A549 (cell line): Measurements from ENCODE around the gene GUCA1A. TPM values are rescaled to one million over a fixed set of nuclear protein-coding genes. Genes with fewer than 3 reads are reported as not detected.
A peak's percentile ranks its signal among the peaks of the same experiment; 100 is the strongest.

ENCODE experiments used
- ATAC-seq, 2 experiments: fragments of 200-7000 bp in 1 of 2; fragments of >200 bp in 1 of 2; cut with Nextera tagmentation in 1 of 2; cut with Tn5 transposase in 1 of 2; 3 replicates each; pipeline versions ENCODE4 v1.8.0 to v1.9.1; 2018 to 2020; ENCODE audit warnings: mild to moderate bottlenecking in 1 of 2, moderate library complexity in 1 of 2
- CTCF ChIA-PET: fragments of 300-600 bp; sonication (Branson Sonifier 250); formaldehyde crosslinking; extraction: SDS; loops from one replicate; lab custom pipeline; 2021; ENCODE audit warnings: antibody characterized with exemption, inconsistent platforms; lab: Yijun Ruan, JAX
- POLR2A ChIA-PET: fragments of 350-600 bp; formaldehyde crosslinking; extraction: SDS; loops from one replicate; lab custom pipeline; 2021; ENCODE audit warnings: antibody characterized with exemption, inconsistent platforms; lab: Yijun Ruan, JAX
- DNase-seq, 2 experiments: peaks; one replicate each; pipeline versions ENCODE4 v3.0.0 to v3.0.0-alpha.2; 2011 to 2016; ENCODE audit warnings: low read depth in 1 of 2, low spot score in 1 of 2
- FAIRE-seq: peaks from 2 replicates; lab custom pipeline; 2011; peaks lifted over from hg19 to GRCh38; lab: Jason Lieb, UNC
- H3K27ac ChIP-seq, 2 experiments: fragments of >200 bp; sonication (Bioruptor Twin); formaldehyde crosslinking; 3 replicates each; pipeline ENCODE4 v1.5.1; 2016 to 2017
- H3K4me1 ChIP-seq: fragments of >200 bp; sonication (Bioruptor Twin); formaldehyde crosslinking; 3 replicates; pipeline ENCODE4 v1.6.1; 2016
- H3K4me2 ChIP-seq: fragments of >200 bp; sonication (Bioruptor Twin); formaldehyde crosslinking; 3 replicates; pipeline ENCODE4 v1.6.1; 2016
- H3K4me3 ChIP-seq: fragments of >200 bp; sonication (Bioruptor Twin); formaldehyde crosslinking; 3 replicates; pipeline ENCODE4 v1.5.1; 2016
- H3K9me3 ChIP-seq: fragments of >200 bp; sonication (Bioruptor Twin); formaldehyde crosslinking; 3 replicates; pipeline ENCODE4 v1.6.1; 2016
- CEBPB ChIP-seq, 2 experiments: fragments of >200 bp in 1 of 2; sonication (Bioruptor Twin) in 1 of 2; formaldehyde crosslinking in 1 of 2; IDR thresholded peaks; 2 replicates each; pipeline ENCODE4 v1.6.1; 2012 to 2016
- CHD2 ChIP-seq: fragments of 150-350 bp; IDR thresholded peaks from 2 replicates; pipeline ENCODE4 v1.6.1; 2014; ENCODE audit warnings: low read length; ENCODE audit not compliant: partially characterized antibody
- EHMT2 ChIP-seq: fragments of 200-600 bp; sonication (generic); IDR thresholded peaks from 2 replicates; pipeline ENCODE4 v1.6.1; 2016; ENCODE audit warnings: antibody characterized with exemption, low read depth, mild to moderate bottlenecking, moderate library complexity
- FOSL2 ChIP-seq, 2 experiments: fragments of 450-650 bp in 1 of 2; fragments of >200 bp in 1 of 2; sonication (Bioruptor Twin) in 1 of 2; formaldehyde crosslinking; IDR thresholded peaks; 2 replicates each; pipeline versions ENCODE4 v1.5.0 to v1.6.1; 2016 to 2020; ENCODE audit warnings: mild to moderate bottlenecking in 1 of 2, moderate library complexity in 1 of 2
- FOXS1 ChIP-seq: fragments of 250-450 bp; sonication (Bioruptor Pico); IDR thresholded peaks from 2 replicates; pipeline ENCODE4 v1.5.0; 2020; ENCODE audit warnings: mild to moderate bottlenecking, moderate library complexity
- HEYL ChIP-seq: fragments of 250-450 bp; sonication (Bioruptor Pico); IDR thresholded peaks from 2 replicates; pipeline ENCODE4 v1.8.0; 2021; ENCODE audit warnings: mild to moderate bottlenecking, moderate library complexity
- JUNB ChIP-seq: fragments of >200 bp; sonication (Bioruptor Twin); formaldehyde crosslinking; IDR thresholded peaks from 2 replicates; pipeline ENCODE4 v1.6.1; 2016
- MAZ ChIP-seq: fragments of 150-350 bp; IDR thresholded peaks from 2 replicates; pipeline ENCODE4 v1.6.1; 2014; ENCODE audit warnings: antibody characterized with exemption, low read depth, low read length, borderline replicate concordance
- PHF8 ChIP-seq: fragments of 200-600 bp; sonication (generic); IDR thresholded peaks from 2 replicates; pipeline ENCODE4 v1.6.1; 2016; ENCODE audit warnings: low read depth, mild to moderate bottlenecking, antibody characterized with exemption, moderate library complexity, borderline replicate concordance
- POLR2A ChIP-seq: IDR thresholded peaks from 2 replicates; pipeline ENCODE4 v1.6.1; 2012; ENCODE audit warnings: mild to moderate bottlenecking, low read length
- RAD21 ChIP-seq, 2 experiments: fragments of >200 bp in 1 of 2; sonication (Bioruptor Twin) in 1 of 2; formaldehyde crosslinking in 1 of 2; IDR thresholded peaks in 1 of 2; conservative IDR thresholded peaks in 1 of 2; 2 replicates in 1 of 2; 3 replicates in 1 of 2; pipeline ENCODE4 v1.6.1; 2012 to 2018; ENCODE audit warnings: inconsistent platforms in 1 of 2
- RCOR1 ChIP-seq: fragments of 150-350 bp; IDR thresholded peaks from 2 replicates; pipeline ENCODE4 v1.6.1; 2014; ENCODE audit warnings: antibody characterized with exemption, low read length, low read depth
- RFX5 ChIP-seq: fragments of 450-650 bp; IDR thresholded peaks from 2 replicates; pipeline ENCODE4 v1.7.1; 2014; ENCODE audit warnings: antibody characterized with exemption, mild to moderate bottlenecking, moderate library complexity
- SMC3 ChIP-seq: fragments of >200 bp; sonication (Bioruptor Twin); formaldehyde crosslinking; IDR thresholded peaks from 3 replicates; pipeline ENCODE4 v1.6.1; 2018; ENCODE audit warnings: inconsistent platforms
- SREBF2 ChIP-seq: fragments of 450-650 bp; IDR thresholded peaks from 2 replicates; pipeline ENCODE4 v1.6.1; 2014; ENCODE audit warnings: mild to moderate bottlenecking, moderate library complexity
- TFCP2L1 ChIP-seq: fragments of 250-450 bp; sonication (Bioruptor Pico); IDR thresholded peaks from 2 replicates; pipeline ENCODE4 v1.5.0; 2021; ENCODE audit warnings: mild to moderate bottlenecking
- ZC3H11A ChIP-seq: fragments of 450-650 bp; IDR thresholded peaks from 2 replicates; pipeline ENCODE4 v1.6.1; 2014; ENCODE audit warnings: antibody characterized with exemption, mild to moderate bottlenecking
- WGBS: methylation state at CpG from one replicate; pipeline ENCODE4 v1.1.6; 2017; ENCODE audit errors: missing lambda C conversion rate; 5-methylcytosine and 5-hydroxymethylcytosine counted together
- polyA plus RNA-seq, 4 experiments: library from polyadenylated mRNA; depleted of rRNA in 3 of 4; stranded (reverse); fragments of >200 nt; fragmentation: RNase III in 1 of 4; extraction: RNeasy Plus Mini Kit Qiagen cat#74134 plus additional on column Dnase treatment in 1 of 4; gene quantifications; 2 replicates in 3 of 4; 3 replicates in 1 of 4; pipeline ENCODE4 v1.2.3, GENCODE V29; 2011 to 2017
- TF ChIP-seq, protein P1 (sequence below): fragments of 150-350 bp; IDR thresholded peaks from 2 replicates; pipeline ENCODE4 v1.6.1; 2014; ENCODE audit warnings: low read depth, mild to moderate bottlenecking, low read length
- TF ChIP-seq, protein P2 (sequence below): IDR thresholded peaks from 2 replicates; pipeline ENCODE4 v1.6.1; 2012
- TF ChIP-seq, protein P3 (sequence below): fragments of 250-450 bp; sonication (Bioruptor Pico); IDR thresholded peaks from 2 replicates; pipeline ENCODE4 v1.5.0; 2021; ENCODE audit warnings: mild to moderate bottlenecking, moderate library complexity, borderline replicate concordance
- TF ChIP-seq, protein P4 (sequence below): fragments of >200 bp; sonication (Bioruptor Twin); formaldehyde crosslinking; IDR thresholded peaks from 3 replicates; pipeline ENCODE4 v1.5.1; 2016

The GUCA1A gene
- polyA plus RNA-seq, 2 of the 4 experiments (the other 2 are of a cell fraction): not detected

DNA sequence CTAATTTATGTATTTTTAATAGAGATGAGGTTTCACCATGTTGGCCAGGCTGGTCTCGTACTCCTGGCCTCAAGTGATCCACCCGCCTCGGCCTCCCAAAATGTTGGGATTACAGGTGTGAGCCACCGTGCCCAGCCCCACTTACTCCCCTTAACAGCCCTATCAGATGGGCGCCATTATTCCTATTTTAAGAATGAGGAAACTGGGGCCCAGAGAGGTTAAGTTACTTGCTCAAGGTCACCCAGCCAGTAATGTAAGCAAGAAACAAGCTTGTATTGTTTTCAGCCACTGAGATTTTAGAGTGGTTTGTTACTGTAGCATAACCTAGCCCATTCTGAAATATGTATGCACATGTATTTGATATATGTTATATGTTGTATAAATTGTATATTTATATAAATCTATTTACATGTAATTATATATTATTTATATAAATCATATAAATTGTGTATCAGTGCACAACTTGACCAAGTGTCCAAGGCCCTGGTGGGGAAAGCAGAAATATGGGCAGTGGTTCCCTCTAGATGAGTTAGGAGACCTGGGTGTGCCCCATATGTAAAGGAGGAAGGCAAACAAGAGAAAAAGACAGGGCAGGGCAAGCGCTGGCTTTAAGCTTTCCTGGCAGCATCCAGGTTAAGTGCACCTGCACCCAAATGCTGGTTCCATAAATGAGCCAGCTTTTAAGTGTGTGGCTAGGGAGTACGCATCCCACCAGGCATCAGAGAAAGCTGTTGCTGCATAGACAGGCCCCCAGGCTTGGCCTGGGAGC, 1.2 kb upstream of the GUCA1A start:
- H3K4me2 ChIP-seq: no peak overlapping the region
- no peak for ATAC-seq
- CTCF ChIA-PET: interaction anchor here (0.9 to 13.1 kb wide), 7 partner anchors 11 to 374 kb away, joined by 3 to 172 read pairs (median 4); no protein-coding TSS in a partner anchor
- DNase-seq: no peak
- WGBS: 93% methylated on average over 7 of the region's 7 CpGs
- no peak overlapping the region for H3K4me3 ChIP-seq
- H3K27ac ChIP-seq: no peak overlapping the region
- no peak for FAIRE-seq
- H3K4me1 ChIP-seq: peaks cover under 1% of the 10 kb centered on the region; the same call in 2 of the 3 replicates
- TF ChIP-seq POLR2A (no peak), CHD2 (no peak), RFX5 (no peak), TFCP2L1 (CRISPR knock-in tag) (no peak), CEBPB (IDR thresholded peaks at IDR 0.05) (no peak), PHF8 (no peak), HEYL (CRISPR knock-in tag) (no peak)
- TF ChIP-seq, protein P1, sequence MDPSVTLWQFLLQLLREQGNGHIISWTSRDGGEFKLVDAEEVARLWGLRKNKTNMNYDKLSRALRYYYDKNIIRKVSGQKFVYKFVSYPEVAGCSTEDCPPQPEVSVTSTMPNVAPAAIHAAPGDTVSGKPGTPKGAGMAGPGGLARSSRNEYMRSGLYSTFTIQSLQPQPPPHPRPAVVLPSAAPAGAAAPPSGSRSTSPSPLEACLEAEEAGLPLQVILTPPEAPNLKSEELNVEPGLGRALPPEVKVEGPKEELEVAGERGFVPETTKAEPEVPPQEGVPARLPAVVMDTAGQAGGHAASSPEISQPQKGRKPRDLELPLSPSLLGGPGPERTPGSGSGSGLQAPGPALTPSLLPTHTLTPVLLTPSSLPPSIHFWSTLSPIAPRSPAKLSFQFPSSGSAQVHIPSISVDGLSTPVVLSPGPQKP: no peak
- TF ChIP-seq, protein P2, sequence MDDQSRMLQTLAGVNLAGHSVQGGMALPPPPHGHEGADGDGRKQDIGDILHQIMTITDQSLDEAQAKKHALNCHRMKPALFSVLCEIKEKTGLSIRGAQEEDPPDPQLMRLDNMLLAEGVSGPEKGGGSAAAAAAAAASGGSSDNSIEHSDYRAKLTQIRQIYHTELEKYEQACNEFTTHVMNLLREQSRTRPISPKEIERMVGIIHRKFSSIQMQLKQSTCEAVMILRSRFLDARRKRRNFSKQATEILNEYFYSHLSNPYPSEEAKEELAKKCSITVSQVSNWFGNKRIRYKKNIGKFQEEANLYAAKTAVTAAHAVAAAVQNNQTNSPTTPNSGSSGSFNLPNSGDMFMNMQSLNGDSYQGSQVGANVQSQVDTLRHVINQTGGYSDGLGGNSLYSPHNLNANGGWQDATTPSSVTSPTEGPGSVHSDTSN: no peak
- TF ChIP-seq, protein P3, sequence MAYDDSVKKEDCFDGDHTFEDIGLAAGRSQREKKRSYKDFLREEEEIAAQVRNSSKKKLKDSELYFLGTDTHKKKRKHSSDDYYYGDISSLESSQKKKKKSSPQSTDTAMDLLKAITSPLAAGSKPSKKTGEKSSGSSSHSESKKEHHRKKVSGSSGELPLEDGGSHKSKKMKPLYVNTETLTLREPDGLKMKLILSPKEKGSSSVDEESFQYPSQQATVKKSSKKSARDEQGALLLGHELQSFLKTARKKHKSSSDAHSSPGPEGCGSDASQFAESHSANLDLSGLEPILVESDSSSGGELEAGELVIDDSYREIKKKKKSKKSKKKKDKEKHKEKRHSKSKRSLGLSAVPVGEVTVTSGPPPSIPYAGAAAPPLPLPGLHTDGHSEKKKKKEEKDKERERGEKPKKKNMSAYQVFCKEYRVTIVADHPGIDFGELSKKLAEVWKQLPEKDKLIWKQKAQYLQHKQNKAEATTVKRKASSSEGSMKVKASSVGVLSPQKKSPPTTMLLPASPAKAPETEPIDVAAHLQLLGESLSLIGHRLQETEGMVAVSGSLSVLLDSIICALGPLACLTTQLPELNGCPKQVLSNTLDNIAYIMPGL (CRISPR knock-in tag): no peak
- TF ChIP-seq, all 56 proteins: peak for 0
- no peaks in the 10 kb centered on the region for H3K9me3 ChIP-seq
- POLR2A ChIA-PET: no interaction called here

DNA sequence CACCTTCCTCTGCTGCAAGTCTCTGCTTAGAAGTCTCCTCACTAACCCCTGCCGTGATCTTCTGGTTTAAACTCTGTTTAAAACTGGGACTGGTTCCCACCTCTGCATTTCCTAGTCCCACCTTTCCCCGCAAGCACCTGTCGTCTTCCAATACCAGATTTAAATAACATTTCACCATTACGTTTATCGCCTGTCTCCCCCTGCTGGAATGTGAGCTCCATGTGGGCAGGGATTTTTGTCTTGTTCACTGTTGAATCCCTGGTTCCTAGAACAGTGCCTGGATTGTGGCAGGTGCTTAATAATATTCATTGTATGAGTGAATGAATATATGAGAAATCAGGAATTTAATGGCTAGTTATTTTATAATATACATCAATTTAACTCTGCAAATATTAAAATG, 2.7 kb downstream of the GUCA1A start:
- Histone ChIP-seq H3K4me3 (no peak overlapping the region), H3K4me2 (no peak overlapping the region), H3K9me3 (no peaks in the 10 kb centered on the region), H3K4me1 (peaks cover 5% of the 10 kb centered on the region; the same call in 1 of the 3 replicates), H3K27ac (no peak overlapping the region)
- DNase-seq: peak in 1 of 2 experiments; percentile 29
- TF ChIP-seq SREBF2 (no peak), RAD21 (conservative IDR thresholded peaks at IDR 0.05 in 1 of 2, IDR thresholded peaks at IDR 0.05 in 1 of 2) (peak in 1 of 2 experiments; percentile 37; a peak in 2 of 5 replicates), SMC3 (0 out of 3 replicates have a peak, but pooled peaks have one; percentile 15), MAZ (no peak), FOXS1 (CRISPR knock-in tag) (no peak), RCOR1 (no peak), ZC3H11A (no peak), JUNB (no peak), FOSL2 (IDR thresholded peaks at IDR 0.05) (no peak), FOSL2 (CRISPR knock-in tag; IDR thresholded peaks at IDR 0.05) (no peak), EHMT2 (no peak)
- TF ChIP-seq, protein P4, sequence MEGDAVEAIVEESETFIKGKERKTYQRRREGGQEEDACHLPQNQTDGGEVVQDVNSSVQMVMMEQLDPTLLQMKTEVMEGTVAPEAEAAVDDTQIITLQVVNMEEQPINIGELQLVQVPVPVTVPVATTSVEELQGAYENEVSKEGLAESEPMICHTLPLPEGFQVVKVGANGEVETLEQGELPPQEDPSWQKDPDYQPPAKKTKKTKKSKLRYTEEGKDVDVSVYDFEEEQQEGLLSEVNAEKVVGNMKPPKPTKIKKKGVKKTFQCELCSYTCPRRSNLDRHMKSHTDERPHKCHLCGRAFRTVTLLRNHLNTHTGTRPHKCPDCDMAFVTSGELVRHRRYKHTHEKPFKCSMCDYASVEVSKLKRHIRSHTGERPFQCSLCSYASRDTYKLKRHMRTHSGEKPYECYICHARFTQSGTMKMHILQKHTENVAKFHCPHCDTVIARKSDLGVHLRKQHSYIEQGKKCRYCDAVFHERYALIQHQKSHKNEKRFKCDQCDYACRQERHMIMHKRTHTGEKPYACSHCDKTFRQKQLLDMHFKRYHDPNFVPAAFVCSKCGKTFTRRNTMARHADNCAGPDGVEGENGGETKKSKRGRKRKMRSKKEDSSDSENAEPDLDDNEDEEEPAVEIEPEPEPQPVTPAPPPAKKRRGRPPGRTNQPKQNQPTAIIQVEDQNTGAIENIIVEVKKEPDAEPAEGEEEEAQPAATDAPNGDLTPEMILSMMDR: 0 out of 3 replicates have a peak, but pooled peaks have one; percentile 12
- POLR2A ChIA-PET: no interaction called here
- CTCF ChIA-PET: interaction anchor here (0.5 kb wide), 1 partner anchor 46 kb away, joined by 3 read pairs; no protein-coding TSS in a partner anchor
- no peak for FAIRE-seq
- 76% methylated on average over 5 of the region's 5 CpGs for WGBS
- ATAC-seq: 0 out of 6 replicates have a peak, but pooled peaks of 1 of the 2 experiments have one; percentile 27
